GM12878 (cell line): ENCODE results near the gene REV3L. TPM values are rescaled to one million over a fixed set of nuclear protein-coding genes. Genes with fewer than 3 reads are reported as not detected.

Source experiments
- ATAC-seq: fragments of 200-7000 bp; cut with Tn5 transposase; 3 replicates; pipeline ENCODE4 v1.9.1; 2020; ENCODE audit warnings: mild to moderate bottlenecking, moderate library complexity
- BruUV-seq: library from RNA; stranded (reverse); fragments of 400-500 nt; replicated peaks from 2 replicates; lab custom pipeline; 2021; lab: Mats Ljungman, UMichigan
- CTCF ChIA-PET: fragments of 300-600 bp; sonication (Branson Sonifier 250); formaldehyde crosslinking; extraction: SDS; loops from one replicate; lab custom pipeline; 2021; ENCODE audit warnings: inconsistent platforms; lab: Yijun Ruan, JAX
- POLR2A ChIA-PET: fragments of 350-600 bp; formaldehyde crosslinking; extraction: SDS; loops from one replicate; lab custom pipeline; 2021; ENCODE audit warnings: inconsistent platforms; lab: Charles Lee
- RAD21 ChIA-PET: fragments of 300-600 bp; sonication (Branson Sonifier 250); formaldehyde crosslinking; loops from one replicate; lab custom pipeline; 2023; ENCODE audit warnings: antibody characterized with exemption; ENCODE audit not compliant: unreplicated experiment; lab: Charles Lee
- SMC1A ChIA-PET: fragments of 300-600 bp; sonication (Branson Sonifier 250); formaldehyde crosslinking; loops from one replicate; lab custom pipeline; 2023; ENCODE audit not compliant: unreplicated experiment, uncharacterized antibody; lab: Charles Lee
- DNase-seq: peaks from one replicate; pipeline ENCODE4 v3.0.0-alpha.2; 2011; ENCODE audit warnings: low read depth, low spot score
- FAIRE-seq: peaks from 3 replicates; lab custom pipeline; 2011; peaks lifted over from hg19 to GRCh38; lab: Jason Lieb, UNC
- H2AFZ ChIP-seq: 2 replicates; pipeline ENCODE4 v1.6.0; 2011; ENCODE audit warnings: low read depth, low read length, control low read depth; ENCODE audit not compliant: control insufficient read depth
- H3K27ac ChIP-seq: 2 replicates; pipeline ENCODE4 v1.5.1; 2011; ENCODE audit warnings: control low read depth; ENCODE audit not compliant: control insufficient read depth, insufficient read depth
- H3K27me3 ChIP-seq, 2 experiments: replicated peaks in 1 of 2; 2 replicates each; pipeline versions ENCODE4 v1.6.0 to v1.6.1; 2011; ENCODE audit warnings: low read length in 1 of 2; ENCODE audit not compliant: control insufficient read depth in 2 of 2, insufficient read depth in 2 of 2
- H3K36me3 ChIP-seq, 2 experiments: 2 replicates each; pipeline ENCODE4 v1.5.1; 2011; ENCODE audit warnings: low read length in 1 of 2; ENCODE audit not compliant: control insufficient read depth in 2 of 2, insufficient read depth in 2 of 2
- H3K4me1 ChIP-seq: 2 replicates; pipeline ENCODE4 v1.6.1; 2011; ENCODE audit warnings: mild to moderate bottlenecking, low read length, moderate library complexity, mixed read lengths; ENCODE audit not compliant: control insufficient read depth, insufficient read depth
- H3K4me2 ChIP-seq: 2 replicates; pipeline ENCODE4 v1.6.0; 2011; ENCODE audit warnings: control low read depth; ENCODE audit not compliant: control insufficient read depth, insufficient read depth
- H3K4me3 ChIP-seq: fragments of 200-600 bp; sonication (generic); 2 replicates; pipeline ENCODE4 v1.5.1; 2016
- H3K79me2 ChIP-seq: 2 replicates; pipeline ENCODE4 v1.6.0; 2011; ENCODE audit warnings: low read length; ENCODE audit not compliant: control insufficient read depth, insufficient read depth
- H3K9ac ChIP-seq: 2 replicates; pipeline ENCODE4 v1.8.0; 2011; ENCODE audit warnings: low read length, control low read depth, mixed read lengths; ENCODE audit not compliant: control insufficient read depth, insufficient read depth
- H3K9me3 ChIP-seq: replicated peaks from 3 replicates; pipeline ENCODE4 v1.5.1; 2011; ENCODE audit warnings: mild to moderate bottlenecking, low read length; ENCODE audit not compliant: control insufficient read depth, insufficient read depth
- H4K20me1 ChIP-seq: 2 replicates; pipeline ENCODE4 v1.6.0; 2011; ENCODE audit not compliant: control insufficient read depth, insufficient read depth
- BCL11A ChIP-seq: IDR thresholded peaks from 2 replicates; pipeline ENCODE4 v1.6.1; 2011; ENCODE audit warnings: low read depth, low read length
- EED ChIP-seq: sonication (generic); IDR thresholded peaks from 2 replicates; pipeline ENCODE4 v1.6.1; 2016; ENCODE audit warnings: antibody characterized with exemption, low read depth
- ELK1 ChIP-seq: IDR thresholded peaks from 2 replicates; pipeline ENCODE4 v1.6.1; 2012; ENCODE audit warnings: low read depth, low read length, improper control_type of control experiment
- FOS ChIP-seq: IDR thresholded peaks from 3 replicates; pipeline ENCODE4 v1.6.1; 2011; ENCODE audit warnings: borderline replicate concordance; ENCODE audit not compliant: insufficient read length; ENCODE audit errors: extremely low read depth
- FOXM1 ChIP-seq: IDR thresholded peaks from 2 replicates; pipeline ENCODE4 v1.6.1; 2012; ENCODE audit warnings: low read depth, mild to moderate bottlenecking, inconsistent platforms, low read length, moderate library complexity
- GABPA ChIP-seq: IDR thresholded peaks from 2 replicates; pipeline ENCODE4 v1.6.1; 2014; ENCODE audit warnings: antibody characterized with exemption, low read depth, mild to moderate bottlenecking, inconsistent platforms
- HDAC2 ChIP-seq: fragments of 200-600 bp; sonication (generic); IDR thresholded peaks from 2 replicates; pipeline ENCODE4 v1.6.1; 2017
- HDGF ChIP-seq: fragments of 450-650 bp; IDR thresholded peaks from 2 replicates; pipeline ENCODE4 v1.6.1; 2016; ENCODE audit warnings: antibody characterized with exemption
- HSF1 ChIP-seq: fragments of 150-350 bp; IDR thresholded peaks from 2 replicates; pipeline ENCODE4 v1.6.1; 2014; ENCODE audit warnings: mild to moderate bottlenecking, low read depth, low read length
- IKZF2 ChIP-seq, 2 experiments: fragments of 450-650 bp; IDR thresholded peaks; 2 replicates each; pipeline ENCODE4 v1.6.1; 2017; ENCODE audit warnings: mild to moderate bottlenecking in 2 of 2, moderate library complexity in 2 of 2
- MYC ChIP-seq: IDR thresholded peaks from 2 replicates; pipeline ENCODE4 v1.6.1; 2011; ENCODE audit warnings: mild to moderate bottlenecking, low read length, moderate library complexity, inconsistent platforms; ENCODE audit not compliant: insufficient read depth, insufficient replicate concordance, insufficient read length, severe bottlenecking
- PKNOX1 ChIP-seq: fragments of 450-650 bp; IDR thresholded peaks from 2 replicates; pipeline ENCODE4 v1.6.1; 2016; ENCODE audit warnings: mild to moderate bottlenecking
- PRDM15 ChIP-seq: fragments of 450-650 bp; formaldehyde crosslinking; IDR thresholded peaks from 2 replicates; pipeline ENCODE4 v1.4.0; 2020; ENCODE audit warnings: mild to moderate bottlenecking, moderate library complexity
- SMAD1 ChIP-seq: fragments of 450-650 bp; IDR thresholded peaks from 2 replicates; pipeline ENCODE4 v1.6.1; 2018; ENCODE audit warnings: mild to moderate bottlenecking, low read depth; ENCODE audit not compliant: partially characterized antibody
- STAT3 ChIP-seq: IDR thresholded peaks from 2 replicates; pipeline ENCODE4 v1.6.1; 2011; ENCODE audit warnings: low read depth, low read length, improper control_type of control experiment
- ZBED1 ChIP-seq: IDR thresholded peaks from 2 replicates; pipeline ENCODE4 v1.6.1; 2016; ENCODE audit warnings: borderline replicate concordance
- ZZZ3 ChIP-seq: IDR thresholded peaks from 2 replicates; pipeline ENCODE4 v1.6.1; 2011; ENCODE audit warnings: low read depth; ENCODE audit not compliant: control insufficient read depth, insufficient read length
- WGBS: methylation state at CpG from one replicate; pipeline ENCODE4 v1.1.6; 2016; ENCODE audit warnings: low lambda C conversion rate; ENCODE audit not compliant: insufficient replicate concordance, insufficient coverage; ENCODE audit errors: missing lambda C conversion rate; 5-methylcytosine and 5-hydroxymethylcytosine counted together
- in situ Hi-C: fragments of 300-500 bp; cut with MboI; formaldehyde crosslinking; loops from 9 replicates; pipeline ENCODE4 v1.14.3; 2018; ENCODE audit warnings: mixed read lengths
- intact Hi-C: fragments of 100-400 bp; cut with micrococcal nuclease; formaldehyde crosslinking; loops from one replicate; pipeline ENCODE4 v1.14.2; 2022; ENCODE audit not compliant: unreplicated experiment
- polyA plus RNA-seq, 11 experiments: library from polyadenylated mRNA; depleted of rRNA in 4 of 11; unstranded in 6 of 11; stranded (reverse) in 5 of 11; fragments of >200 nt; fragmentation: Nextera tagmentation in 4 of 11; fragmentation: Illumina TruSeq in 1 of 11; extraction: Ambion mirVana in 4 of 11; extraction: Trizol in 1 of 11; gene quantifications; 1 replicate in 1 of 11; 2 replicates in 10 of 11; pipeline versions ENCODE4 v1.2.1 to v1.2.3, GENCODE V29; 2011 to 2016; ENCODE audit warnings: inconsistent platforms in 2 of 11, missing spikeins in 2 of 11, low read depth in 1 of 11
- total RNA-seq, 4 experiments: library from RNA; depleted of rRNA in 3 of 4; stranded (reverse); fragments of >200 nt in 3 of 4; fragmentation: Illumina TruSeq in 1 of 4; extraction: Trizol in 1 of 4; gene quantifications; 2 replicates each; pipeline versions ENCODE4 v1.2.1 to v1.2.3, GENCODE V29; 2013 to 2021

REV3L gene
- total and polyA plus RNA-seq, 10 of the 15 experiments (the other 5 are each of a cell fraction or from before 2014, with no cell fraction given) = 7.6 to 33.6 (median 21.5) TPM

- TF ChIP-seq HDAC2 (no peak), BCL11A (no peak), HSF1 (no peak)
These were observed 48.2 kb upstream of the REV3L start (continued) for GRCh38 chr6:111531185-111531584.

- 98% methylated on average over 8 of the region's 8 CpGs for WGBS
- ATAC-seq (no peak), FAIRE-seq (no peak), DNase-seq (no peak)
- no peaks in the 10 kb centered on the region for H3K9me3 ChIP-seq
- in situ Hi-C loops = no loop called here
- H3K79me2 ChIP-seq = no peaks in the 10 kb centered on the region
- H3K4me2 ChIP-seq = no peak overlapping the region
- H3K27ac ChIP-seq = no peak overlapping the region
- BruUV-seq = no TSS peak
- no peaks in the 10 kb centered on the region for H3K36me3 ChIP-seq
- H3K27me3 ChIP-seq = no peaks in the 10 kb centered on the region
- peaks cover 12% of the 10 kb centered on the region for H3K4me1 ChIP-seq
- RAD21 ChIA-PET = no interaction called here
- no peaks in the 10 kb centered on the region for H4K20me1 ChIP-seq
- H2AFZ ChIP-seq = no peak overlapping the region
- POLR2A ChIA-PET = interaction anchor here (0.5 kb wide), 1 partner anchor 1492 kb away, joined by 3 read pairs; no protein-coding TSS in a partner anchor
- SMC1A ChIA-PET = interaction anchor here (1.1 kb wide), 1 partner anchor 9 kb away, joined by 3 read pairs; no protein-coding TSS in a partner anchor
- no peak overlapping the region for H3K4me3 ChIP-seq
- CTCF ChIA-PET = interaction anchor here (1.6 kb wide), 1 partner anchor 272 kb away, joined by 3 read pairs; no protein-coding TSS in a partner anchor
- H3K9ac ChIP-seq = no peak overlapping the region
- intact Hi-C loops = no loop called here
- TF ChIP-seq ELK1 (no peak), EED (no peak), FOS (no peak), PKNOX1 (no peak), ZZZ3 (no peak), PRDM15 (no peak), HDGF (no peak), IKZF2 (IDR thresholded peaks at IDR 0.05) (no peak), MYC (no peak), FOXM1 (no peak), SMAD1 (no peak), ZBED1 (no peak), GABPA (no peak), STAT3 (no peak)
These were observed 47.6 kb upstream of the REV3L start for GRCh38 chr6:111530667-111531066.
